ENCODE measurements around the gene DCHS2. TPM values are rescaled to one million over a fixed set of nuclear protein-coding genes. Genes with fewer than 3 reads are reported as not detected.

DCHS2 gene
- total and polyA plus RNA-seq, 2 of the 8 experiments (the other 6 are each of a cell fraction or from before 2014, with no cell fraction given): 0.54 to 2.6 TPM

- Histone ChIP-seq H2BK5ac (ENCODE audit: low read depth, low read length) (no peak overlapping the region), H3K56ac (replicated peaks; ENCODE audit: insufficient read length, low read depth, low read length) (no peak overlapping the region), H2AK5ac (ENCODE audit: low read depth, low read length) (no peak overlapping the region), H3K14ac (ENCODE audit: insufficient read length) (no peak overlapping the region), H3K23ac (ENCODE audit: insufficient read length) (no peak overlapping the region), H3K18ac (ENCODE audit: extremely low read depth, low read length) (no peak overlapping the region), H3K79me2 (ENCODE audit: control insufficient read depth in 1 of 2, insufficient read depth in 2 of 2, low read length in 2 of 2) (no peaks in the 10 kb centered on the region), H2BK12ac (ENCODE audit: low read depth, low read length) (no peak overlapping the region), H4K8ac (ENCODE audit: extremely low read depth, insufficient read depth, low read length) (no peak overlapping the region), H3K4me2 (ENCODE audit: insufficient read depth in 1 of 2, low read depth in 2 of 2, low read length in 2 of 2) (no peak overlapping the region), H3K27me3 (replicated peaks in 1 of 4; ENCODE audit: control insufficient read depth in 3 of 4, extremely low read depth in 1 of 4, insufficient read depth in 3 of 4, low read length in 3 of 4) (no peaks in the 10 kb centered on the region), H3K36me3 (ENCODE audit: control insufficient read depth in 2 of 4, insufficient read depth in 4 of 4, low read length in 3 of 4) (no peaks in the 10 kb centered on the region), H2BK120ac (replicated peaks; ENCODE audit: low read depth, low read length) (no peak overlapping the region), H3K4me1 (replicated peaks in 1 of 4; ENCODE audit: control insufficient read depth in 3 of 4, insufficient read depth in 4 of 4, low read length in 3 of 4) (no peaks in the 10 kb centered on the region; a peak in 1 of 7 replicates), H3K4me3 (ENCODE audit: extremely low read depth in 1 of 4, insufficient read depth in 2 of 4, low read depth in 3 of 4, low read length in 4 of 4) (no peak overlapping the region), H2BK20ac (ENCODE audit: low read length) (no peak overlapping the region), H3K23me2 (ENCODE audit: low read depth, low read length) (no peaks in the 10 kb centered on the region), H4K20me1 (replicated peaks in 1 of 2; ENCODE audit: control insufficient read depth in 1 of 2, insufficient read depth in 2 of 2, low read length in 2 of 2) (no peaks in the 10 kb centered on the region), H2BK15ac (ENCODE audit: low read length) (no peak overlapping the region), H3K9me3 (ENCODE audit: insufficient read depth in 2 of 2, low read depth in 1 of 2, low read length in 1 of 2) (no peaks in the 10 kb centered on the region), H4K91ac (replicated peaks; ENCODE audit: insufficient read length, low read length) (no peak overlapping the region), H3K4ac (replicated peaks; ENCODE audit: insufficient read length, low read depth, low read length) (no peak overlapping the region), H3K9ac (replicated peaks in 1 of 4; ENCODE audit: extremely low read depth in 1 of 4, low read depth in 3 of 4, low read length in 3 of 4) (no peak overlapping the region), H3K27ac (ENCODE audit: low read depth, low read length) (no peak overlapping the region), H3K79me1 (ENCODE audit: low read depth, low read length) (no peaks in the 10 kb centered on the region), H2AFZ (ENCODE audit: low read length) (no peak overlapping the region; the same call in 1 of the 2 replicates), H4K5ac (ENCODE audit: insufficient read length, low read depth, low read length) (no peak overlapping the region)
- TF ChIP-seq SRF (IDR thresholded peaks at IDR 0.05; ENCODE audit: low read depth, low read length) (no peak), GABPA (IDR thresholded peaks at IDR 0.05; ENCODE audit: borderline replicate concordance, insufficient read depth, low read length) (no peak), TAF1 (IDR thresholded peaks at IDR 0.05; ENCODE audit: low read depth, low read length) (no peak), SUZ12 (IDR thresholded peaks at IDR 0.05; ENCODE audit: low read length) (no peak), FOSL1 (IDR thresholded peaks at IDR 0.05; ENCODE audit: insufficient read depth, low read depth, low read length) (no peak), CTBP2 (IDR thresholded peaks at IDR 0.05; ENCODE audit: borderline replicate concordance, insufficient read depth, insufficient read length, low read length) (no peak), POLR2A (IDR thresholded peaks at IDR 0.05; ENCODE audit: control extremely low read depth in 1 of 2, low read depth in 2 of 2, low read length in 2 of 2) (no peak), JUND (IDR thresholded peaks at IDR 0.05; ENCODE audit: low read length) (no peak), BRCA1 (IDR thresholded peaks at IDR 0.05; ENCODE audit: low read depth, low read length) (no peak), RXRA (IDR thresholded peaks at IDR 0.05; ENCODE audit: insufficient read depth, low read depth, low read length) (no peak)
- POLR2A ChIA-PET (ENCODE audit: partially characterized antibody): no interaction called here
- no peak for DNase-seq (ENCODE audit: low read depth in 1 of 2, low spot score in 2 of 2)
- CTCF ChIA-PET (ENCODE audit: partially characterized antibody): interaction anchor here (0.7 kb wide), 1 partner anchor 468 kb away, joined by 3 read pairs; no protein-coding TSS in a partner anchor
- no peak for FAIRE-seq
Observed at GRCh38 chr4:154389148-154389547, 102.5 kb downstream of the DCHS2 start.

All from H1 (cell line).